B cell (primary cell): ENCODE data around the gene USP34. TPM values are rescaled to one million over a fixed set of nuclear protein-coding genes. Genes with fewer than 3 reads are reported as not detected.
"Not testable (repeated sequence)": the region's sequence is repeated elsewhere in the genome, so short reads cannot be mapped to it uniquely, and the experiment has no call there.

Source experiments
- ATAC-seq: fragments of 200-7000 bp; cut with Tn5 transposase; one replicate; pipeline ENCODE4 v1.10.0; 2021; ENCODE audit warnings: low read depth, mild to moderate bottlenecking, moderate number of reproducible peaks, moderate library complexity
- CTCF ChIA-PET: fragments of 350-600 bp; sonication (Branson Sonifier 250); formaldehyde crosslinking; loops from one replicate; lab custom pipeline; 2021; ENCODE audit warnings: antibody characterized with exemption, inconsistent platforms; lab: Charles Lee
- POLR2A ChIA-PET: fragments of 350-600 bp; sonication (Branson Sonifier 250); formaldehyde crosslinking; loops from one replicate; lab custom pipeline; 2021; ENCODE audit warnings: antibody characterized with exemption; lab: Charles Lee
- DNase-seq: peaks from one replicate; pipeline ENCODE4 v3.0.0; 2013
- H2AFZ ChIP-seq: 2 replicates; pipeline ENCODE4 v1.6.1; 2012; ENCODE audit warnings: mild to moderate bottlenecking, low read depth, low read length; ENCODE audit not compliant: insufficient read depth, poor library complexity, severe bottlenecking
- H3K27ac ChIP-seq, 2 donors: 1 replicate in 1 of 2; 2 replicates in 1 of 2; pipeline ENCODE4 v1.5.1; 2012 to 2013; ENCODE audit warnings: low read length in 2 of 2, mild to moderate bottlenecking in 2 of 2, moderate library complexity in 1 of 2
- H3K27me3 ChIP-seq, 4 experiments: fragments of 200-600 bp in 1 of 4; sonication (generic) in 1 of 4; replicated peaks in 1 of 4; 1 replicate in 2 of 4; 2 replicates in 2 of 4; pipeline versions ENCODE4 v1.6.1 to v1.7.0; 2013 to 2016; ENCODE audit warnings: low read length in 3 of 4, mild to moderate bottlenecking in 2 of 4, mixed read lengths in 1 of 4, moderate library complexity in 1 of 4; ENCODE audit not compliant: insufficient read depth in 4 of 4, control insufficient read depth in 3 of 4; ENCODE audit errors: control extremely low read depth in 1 of 4
- H3K36me3 ChIP-seq, 2 experiments: replicated peaks in 1 of 2; 1 replicate in 1 of 2; 2 replicates in 1 of 2; pipeline versions ENCODE4 v1.6.1 to v1.7.1; 2013; ENCODE audit warnings: low read length in 1 of 2; ENCODE audit not compliant: insufficient read depth in 2 of 2, control insufficient read depth in 1 of 2; ENCODE audit errors: control extremely low read depth in 1 of 2, extremely low read depth in 1 of 2
- H3K4me1 ChIP-seq, 2 donors: fragments of 200-600 bp in 1 of 2; sonication (generic) in 1 of 2; 1 replicate in 1 of 2; 2 replicates in 1 of 2; pipeline versions ENCODE4 v1.5.1 to v1.6.1; 2013 to 2017; ENCODE audit warnings: low read length in 2 of 2; ENCODE audit not compliant: control insufficient read depth in 2 of 2, insufficient read depth in 2 of 2
- H3K4me2 ChIP-seq: replicated peaks from 2 replicates; pipeline ENCODE3; 2012; ENCODE audit warnings: mild to moderate bottlenecking, low read depth, low read length; ENCODE audit not compliant: poor library complexity, severe bottlenecking
- H3K4me3 ChIP-seq, 5 experiments: fragments of 200-600 bp in 1 of 5; sonication (generic) in 1 of 5; 1 replicate in 3 of 5; 2 replicates in 2 of 5; pipeline versions ENCODE4 v1.5.1 to v1.7.0; 2011 to 2016; ENCODE audit warnings: low read length in 4 of 5, mild to moderate bottlenecking in 4 of 5, low read depth in 2 of 5, control low read depth in 1 of 5, moderate library complexity in 1 of 5; ENCODE audit not compliant: insufficient read depth in 1 of 5; ENCODE audit errors: control extremely low read depth in 1 of 5, extremely low read depth in 1 of 5
- H3K79me2 ChIP-seq: fragments of 200-600 bp; sonication (generic); one replicate; pipeline ENCODE4 v1.6.0; 2016; ENCODE audit warnings: low read length; ENCODE audit not compliant: control insufficient read depth, insufficient read depth
- H3K9ac ChIP-seq: fragments of 200-600 bp; sonication (generic); 2 replicates; pipeline ENCODE4 v1.6.1; 2017; ENCODE audit warnings: mild to moderate bottlenecking, low read length, moderate library complexity
- H3K9me3 ChIP-seq, 3 donors: one replicate each; pipeline versions ENCODE4 v1.6.1 to v1.7.1; 2013; ENCODE audit warnings: low read length in 2 of 3; ENCODE audit not compliant: control insufficient read depth in 2 of 3, insufficient read depth in 1 of 3; ENCODE audit errors: control extremely low read depth in 1 of 3
- H4K20me1 ChIP-seq: 2 replicates; pipeline ENCODE4 v1.6.0; 2012; ENCODE audit warnings: mild to moderate bottlenecking, low read length; ENCODE audit not compliant: insufficient read depth, control insufficient read depth, poor library complexity, severe bottlenecking
- H3K27ac Mint-ChIP-seq: one replicate; pipeline ENCODE4 v1.8.0; 2021; ENCODE audit warnings: mixed read lengths
- H3K27me3 Mint-ChIP-seq: one replicate; pipeline ENCODE4 v1.8.0; 2021; ENCODE audit warnings: mixed read lengths
- H3K4me1 Mint-ChIP-seq: one replicate; pipeline ENCODE4 v1.8.0; 2021; ENCODE audit warnings: mixed read lengths
- H3K4me3 Mint-ChIP-seq: one replicate; pipeline ENCODE4 v1.8.0; 2021; ENCODE audit warnings: mixed read lengths
- H3K9me3 Mint-ChIP-seq: one replicate; pipeline ENCODE4 v1.8.0; 2022; ENCODE audit warnings: mixed read lengths; ENCODE audit not compliant: insufficient read depth
- CTCF ChIP-seq: fragments of 200-600 bp; IDR thresholded peaks from one replicate; pipeline ENCODE4 v1.8.0; 2022; ENCODE audit warnings: antibody characterized with exemption, mild to moderate bottlenecking
- EZH2 ChIP-seq: IDR thresholded peaks from 2 replicates; pipeline ENCODE4 v1.6.1; 2012; ENCODE audit warnings: borderline replicate concordance, low read depth, mild to moderate bottlenecking, moderate library complexity, low read length; ENCODE audit not compliant: insufficient read depth, poor library complexity, severe bottlenecking
- WGBS: methylation state at CpG from one replicate; pipeline ENCODE4 v1.1.5; 2013; ENCODE audit warnings: missing lambda C conversion rate; ENCODE audit not compliant: insufficient coverage; 5-methylcytosine and 5-hydroxymethylcytosine counted together
- intact Hi-C: fragments of 100-400 bp; cut with micrococcal nuclease; formaldehyde crosslinking; loops from one replicate; pipeline ENCODE4 v1.10.0; 2022
- polyA plus RNA-seq: library from polyadenylated mRNA; depleted of rRNA; stranded (reverse); fragments of >200 nt; gene quantifications from 2 replicates; pipeline ENCODE4 v1.2.3, GENCODE V29; 2012
- total RNA-seq, 2 donors: library from RNA; stranded (reverse); fragments of 120-200 nt in 1 of 2; gene quantifications; 1 replicate in 1 of 2; 2 replicates in 1 of 2; pipeline versions ENCODE4 v1.2.3 to v1.2.4, GENCODE V29; 2013 to 2022

USP34 gene
- total and polyA plus RNA-seq, 2 donors (not counting 1 experiment from before 2014, with no cell fraction given): 70.3 to 311 TPM

- H3K4me3 ChIP-seq, H3K4me1 Mint-ChIP-seq, H3K9me3 Mint-ChIP-seq, H3K9ac ChIP-seq, POLR2A ChIA-PET, H4K20me1 ChIP-seq, H3K27ac Mint-ChIP-seq, H3K27me3 Mint-ChIP-seq, H3K4me1 ChIP-seq, intact Hi-C loops, H2AFZ ChIP-seq, H3K27ac ChIP-seq, ATAC-seq, H3K4me2 ChIP-seq, DNase-seq, H3K9me3 ChIP-seq, CTCF ChIA-PET, H3K27me3 ChIP-seq, H3K4me3 Mint-ChIP-seq: not testable (repeated sequence)
- Histone ChIP-seq H3K79me2 (peaks cover 18% of the 10 kb centered on the region), H3K36me3 (peaks cover 11 to 54% of the 10 kb centered on the region in 2 experiments)
- WGBS: 95% methylated on average over 2 of the region's 4 CpGs
Measured at GRCh38 chr2:61380882-61381197, 90.0 kb downstream of the USP34 start.

- Histone ChIP-seq H3K4me1 (no peaks in the 10 kb centered on the region), H3K9ac (no peak overlapping the region), H3K27me3 (no peaks in the 10 kb centered on the region), H3K4me2 (no peak overlapping the region), H3K9me3 (peaks cover 0 to 4% (median 0%) of the 10 kb centered on the region in 3 donors), H3K4me3 (no peak overlapping the region), H2AFZ (no peak overlapping the region), H3K36me3 (peaks cover 11 to 56% of the 10 kb centered on the region in 2 experiments), H4K20me1 (no peaks in the 10 kb centered on the region), H3K79me2 (peaks cover 19% of the 10 kb centered on the region), H3K27ac (no peak overlapping the region)
- DNase-seq: no peak
- TF ChIP-seq CTCF: no peak
- no peak for TF ChIP-seq EZH2
- ATAC-seq: no peak
- Mint-ChIP-seq H3K4me3 (no peak overlapping the region), H3K4me1 (no peaks in the 10 kb centered on the region), H3K27ac (no peak overlapping the region), H3K27me3 (no peaks in the 10 kb centered on the region), H3K9me3 (no peaks in the 10 kb centered on the region)
- CTCF ChIA-PET: interaction anchor here (0.6 kb wide), 1 partner anchor 383 kb away, joined by 3 read pairs; no protein-coding TSS in a partner anchor
- intact Hi-C loops: no loop called here
- 94% methylated on average over 3 of the region's 4 CpGs for WGBS
- POLR2A ChIA-PET: interaction anchor here (0.6 kb wide), 2 partner anchors 93 to 216 kb away, joined by 3 to 6 read pairs; no protein-coding TSS in a partner anchor
Measured at GRCh38 chr2:61380056-61380881, 90.6 kb downstream of the USP34 start.
